ENCODE results near the gene BAIAP2. TPM values are rescaled to one million over a fixed set of nuclear protein-coding genes. Genes with fewer than 3 reads are reported as not detected.

BAIAP2 gene
- total and polyA plus RNA-seq, 2 of the 13 experiments (the other 11 are each of a cell fraction or from before 2014, with no cell fraction given) = 22.5 to 24.0 TPM

DNA sequence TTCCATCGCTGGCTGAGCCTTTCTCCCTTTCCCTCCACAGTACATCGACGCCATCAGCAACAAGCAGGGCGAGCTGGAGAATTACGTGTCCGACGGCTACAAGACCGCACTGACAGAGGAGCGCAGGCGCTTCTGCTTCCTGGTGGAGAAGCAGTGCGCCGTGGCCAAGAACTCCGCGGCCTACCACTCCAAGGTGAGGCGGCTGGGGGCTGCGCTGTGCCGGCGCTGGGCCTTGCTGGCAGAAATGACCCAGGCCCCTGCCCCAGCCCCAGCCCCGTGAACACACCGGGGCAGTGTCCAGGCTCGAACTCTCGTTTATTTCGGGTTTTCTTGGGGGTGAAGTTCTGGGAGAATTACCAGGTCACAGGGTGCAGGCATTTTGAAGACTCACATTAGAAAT, 64.9 kb downstream of the BAIAP2 start:
- CTCF ChIA-PET (ENCODE audit: low intra/inter-chr PET ratio, low total read pairs) = no interaction called here
- Histone ChIP-seq H3K9ac (ENCODE audit: insufficient read depth, low read depth, low read length) (no peak overlapping the region), H3K79me2 (ENCODE audit: insufficient read depth, low read length) (no peaks in the 10 kb centered on the region), H3K4me3 (replicated peaks in 1 of 3; ENCODE audit: insufficient read depth in 1 of 3, low read depth in 2 of 3, low read length in 3 of 3) (no peak overlapping the region), H3K4me1 (ENCODE audit: insufficient read depth, low read length) (peaks cover 44% of the 10 kb centered on the region), H3K27me3 (ENCODE audit: control insufficient read depth in 1 of 2, insufficient read depth in 2 of 2, low read length in 2 of 2) (no peaks in the 10 kb centered on the region), H3K27ac (ENCODE audit: extremely low read length, insufficient read depth, low read length) (no peak overlapping the region), H3K36me3 (replicated peaks in 1 of 2; ENCODE audit: control insufficient read depth in 1 of 2, insufficient read depth in 2 of 2, low read length in 2 of 2) (peaks cover 4 to 9% of the 10 kb centered on the region in 2 experiments; a peak in 3 of 5 replicates), H4K20me1 (ENCODE audit: insufficient read depth, low read length) (no peaks in the 10 kb centered on the region), H2AFZ (ENCODE audit: low read length) (no peak overlapping the region), H3K4me2 (ENCODE audit: low read depth, low read length) (no peak overlapping the region), H3K9me3 (ENCODE audit: low read length) (no peaks in the 10 kb centered on the region)
- POLR2A ChIA-PET = no interaction called here
- intact Hi-C loops (cut with micrococcal nuclease; ENCODE audit: unreplicated experiment) (no loop called here), in situ Hi-C loops (cut with HindIII; ENCODE audit: extremely low pct_ligation_motif_present, low pct_unique_long_range_greater_than_20kb) (loop anchor here (5.0 kb wide), 1 partner anchor 113 kb away; no protein-coding TSS in a partner anchor)
- BruUV-seq (replicated peaks) = no TSS peak
- TF ChIP-seq ARNT (IDR thresholded peaks at IDR 0.05) (no peak), ZBTB21 (CRISPR knock-in tag; IDR thresholded peaks at IDR 0.05) (no peak), E2F1 (CRISPR knock-in tag; IDR thresholded peaks at IDR 0.05) (no peak), ZNF337 (CRISPR knock-in tag; IDR thresholded peaks at IDR 0.05; ENCODE audit: borderline replicate concordance, low read depth) (no peak), FOXP4 (CRISPR knock-in tag; IDR thresholded peaks at IDR 0.05) (no peak), ZNF850 (CRISPR knock-in tag; conservative IDR thresholded peaks at IDR 0.05) (no peak), ZBTB46 (CRISPR knock-in tag; IDR thresholded peaks at IDR 0.05; ENCODE audit: borderline replicate concordance) (no peak), E2F5 (CRISPR knock-in tag; conservative IDR thresholded peaks at IDR 0.05) (no peak)
- TF ChIP-seq, protein P1, sequence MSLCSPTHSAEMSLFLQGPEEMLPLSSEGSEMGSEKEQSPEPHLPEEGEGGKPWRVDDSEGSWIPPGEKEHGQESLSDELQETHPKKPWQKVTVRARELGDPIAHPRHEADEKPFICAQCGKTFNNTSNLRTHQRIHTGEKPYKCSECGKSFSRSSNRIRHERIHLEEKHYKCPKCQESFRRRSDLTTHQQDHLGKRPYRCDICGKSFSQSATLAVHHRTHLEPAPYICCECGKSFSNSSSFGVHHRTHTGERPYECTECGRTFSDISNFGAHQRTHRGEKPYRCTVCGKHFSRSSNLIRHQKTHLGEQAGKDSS (CRISPR knock-in tag; IDR thresholded peaks at IDR 0.05; ENCODE audit: borderline replicate concordance, low read depth) = no peak
- DNase-seq (ENCODE audit: low spot score) (no peak), ATAC-seq (no peak), FAIRE-seq (no peak)
- 97% methylated on average over 23 of the region's 23 CpGs for WGBS (ENCODE audit: low lambda C conversion rate)
